WTC11 (cell line): ENCODE data around the gene TMEM175. TPM values are rescaled to one million over a fixed set of nuclear protein-coding genes. Genes with fewer than 3 reads are reported as not detected.

Source experiments
- ATAC-seq: fragments of 200-7000 bp; cut with Tn5 transposase; 2 replicates; pipeline ENCODE4 v1.10.0; 2021; ENCODE audit warnings: mild to moderate bottlenecking, moderate library complexity
- CTCF ChIA-PET: fragments of 300-600 bp; sonication (Branson Sonifier 250); formaldehyde crosslinking; loops from one replicate; lab custom pipeline; 2021; ENCODE audit warnings: antibody characterized with exemption; lab: Charles Lee
- POLR2A ChIA-PET: fragments of 350-600 bp; sonication (Branson Sonifier 250); formaldehyde crosslinking; loops from one replicate; lab custom pipeline; 2021; ENCODE audit warnings: antibody characterized with exemption; lab: Charles Lee
- DNase-seq: peaks from one replicate; pipeline ENCODE4 v3.0.0; 2021; ENCODE audit warnings: low spot score
- H3K27ac Mint-ChIP-seq: 2 replicates; pipeline ENCODE4 v1.8.0; 2021; ENCODE audit warnings: mixed read lengths
- H3K27me3 Mint-ChIP-seq: 2 replicates; pipeline ENCODE4 v1.8.0; 2021; ENCODE audit warnings: low read depth, mild to moderate bottlenecking, moderate library complexity, mixed read lengths
- H3K36me3 Mint-ChIP-seq: 2 replicates; pipeline ENCODE4 v1.8.0; 2021; ENCODE audit warnings: mixed read lengths
- H3K4me1 Mint-ChIP-seq: 2 replicates; pipeline ENCODE4 v1.8.0; 2022; ENCODE audit warnings: mixed read lengths
- H3K4me3 Mint-ChIP-seq: 2 replicates; pipeline ENCODE4 v1.8.0; 2021; ENCODE audit warnings: mild to moderate bottlenecking, moderate library complexity, mixed read lengths
- H3K9me3 Mint-ChIP-seq: 2 replicates; pipeline ENCODE4 v1.8.0; 2021; ENCODE audit warnings: mixed read lengths
- ATF2 ChIP-seq: sonication (generic); formaldehyde crosslinking; IDR thresholded peaks from 2 replicates; pipeline ENCODE4 v1.8.1; 2022; ENCODE audit warnings: low read depth, missing genetic modification reagents, borderline replicate concordance
- ELF4 ChIP-seq: sonication (generic); formaldehyde crosslinking; IDR thresholded peaks from 2 replicates; pipeline ENCODE4 v1.8.1; 2022; ENCODE audit warnings: low read depth, mild to moderate bottlenecking, moderate library complexity, missing genetic modification reagents
- ETV6 ChIP-seq: sonication (generic); formaldehyde crosslinking; IDR thresholded peaks from 2 replicates; pipeline ENCODE4 v1.8.1; 2022; ENCODE audit warnings: mild to moderate bottlenecking, missing genetic modification reagents
- FOXK1 ChIP-seq: sonication (generic); formaldehyde crosslinking; IDR thresholded peaks from 2 replicates; pipeline ENCODE4 v1.8.0; 2022; ENCODE audit warnings: mild to moderate bottlenecking, moderate library complexity, missing genetic modification reagents
- FOXP1 ChIP-seq: sonication (generic); formaldehyde crosslinking; IDR thresholded peaks from 2 replicates; pipeline ENCODE4 v1.8.0; 2022; ENCODE audit warnings: missing genetic modification reagents, mild to moderate bottlenecking, moderate library complexity, borderline replicate concordance
- IRF1 ChIP-seq: sonication (generic); formaldehyde crosslinking; IDR thresholded peaks from 2 replicates; pipeline ENCODE4 v1.8.0; 2023; ENCODE audit warnings: missing genetic modification reagents
- KAT7 ChIP-seq: sonication (generic); formaldehyde crosslinking; IDR thresholded peaks from 2 replicates; pipeline ENCODE4 v1.8.1; 2023; ENCODE audit warnings: missing genetic modification reagents, mild to moderate bottlenecking, borderline replicate concordance
- OVOL2 ChIP-seq: fragments of 250-450 bp; sonication (Bioruptor Pico); IDR thresholded peaks from 2 replicates; pipeline ENCODE4 v1.9.0; 2021; ENCODE audit warnings: mild to moderate bottlenecking, borderline replicate concordance
- SOX15 ChIP-seq: fragments of 250-450 bp; sonication (Bioruptor Pico); IDR thresholded peaks from 2 replicates; pipeline ENCODE4 v1.9.0; 2021; ENCODE audit warnings: mild to moderate bottlenecking
- SP1 ChIP-seq: sonication (generic); formaldehyde crosslinking; conservative IDR thresholded peaks from 2 replicates; pipeline ENCODE4 v1.8.1; 2022; ENCODE audit warnings: missing genetic modification reagents
- ZBTB21 ChIP-seq: sonication (generic); formaldehyde crosslinking; IDR thresholded peaks from 2 replicates; pipeline ENCODE4 v1.8.1; 2023; ENCODE audit warnings: mild to moderate bottlenecking, missing genetic modification reagents, borderline replicate concordance
- ZNF396 ChIP-seq: fragments of 250-450 bp; sonication (Bioruptor Pico); IDR thresholded peaks from 2 replicates; pipeline ENCODE4 v1.8.0; 2021; ENCODE audit warnings: mild to moderate bottlenecking, moderate library complexity, borderline replicate concordance
- ZNF512 ChIP-seq: sonication (generic); formaldehyde crosslinking; IDR thresholded peaks from 2 replicates; pipeline ENCODE4 v1.8.1; 2022; ENCODE audit warnings: missing genetic modification reagents, borderline replicate concordance
- total RNA-seq: library from RNA; stranded (reverse); gene quantifications from 3 replicates; pipeline ENCODE4 v1.2.3, GENCODE V29; 2021
- TF ChIP-seq, protein P1 (sequence below): sonication (generic); formaldehyde crosslinking; IDR thresholded peaks from 2 replicates; pipeline ENCODE4 v1.8.0; 2022; ENCODE audit warnings: missing genetic modification reagents

The TMEM175 gene
- total RNA-seq, 1 experiment from 2014 or later: 9.2 TPM

- POLR2A ChIA-PET: no interaction called here
- H3K27me3 Mint-ChIP-seq: no peaks in the 10 kb centered on the region
- no peak overlapping the region for H3K4me3 Mint-ChIP-seq
- H3K36me3 Mint-ChIP-seq: peaks cover 4% of the 10 kb centered on the region
- H3K9me3 Mint-ChIP-seq: no peaks in the 10 kb centered on the region
- ATAC-seq: no peak
- TF ChIP-seq ZBTB21 (no peak), SOX15 (no peak), IRF1 (no peak), ZNF512 (no peak), ZNF396 (CRISPR knock-in tag) (no peak), FOXK1 (CRISPR knock-in tag) (no peak)
- TF ChIP-seq, all 79 proteins: peak for 0
- CTCF ChIA-PET: no interaction called here
- Mint-ChIP-seq H3K4me1 (no peaks in the 10 kb centered on the region), H3K27ac (no peak overlapping the region)
- no peak for DNase-seq
Measured at GRCh38 chr4:895596-895995, 36.7 kb upstream of the TMEM175 start.

DNA sequence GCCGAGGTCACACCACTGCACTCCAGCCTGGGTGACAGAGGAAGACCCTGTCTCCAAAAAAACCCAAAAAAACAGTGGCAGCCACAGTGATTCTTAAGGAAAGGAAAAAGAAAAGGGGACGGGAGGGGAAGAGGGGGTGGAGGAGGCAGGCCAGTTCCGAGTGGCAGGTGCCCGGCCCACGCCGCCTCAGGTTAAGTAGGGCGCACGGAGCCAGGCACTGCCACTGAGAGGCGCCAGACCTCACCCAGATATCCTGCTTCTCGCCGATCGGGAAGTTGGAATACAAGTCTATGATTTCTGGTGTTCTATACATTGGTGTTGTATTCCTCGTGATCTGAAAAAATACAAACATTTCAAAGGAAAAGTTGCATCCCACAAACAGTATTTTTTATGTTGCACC, 36.0 kb upstream of the TMEM175 start:
- Mint-ChIP-seq H3K4me1 (no peaks in the 10 kb centered on the region), H3K27me3 (no peaks in the 10 kb centered on the region), H3K4me3 (no peak overlapping the region), H3K27ac (0 out of 2 replicates have a peak overlapping the region, but pooled peaks have one; percentile 34), H3K36me3 (peaks cover 4% of the 10 kb centered on the region), H3K9me3 (no peaks in the 10 kb centered on the region)
- ChIA-PET CTCF (interaction anchor here (0.6 kb wide), 1 partner anchor 30 kb away, joined by 3 read pairs; no protein-coding TSS in a partner anchor), POLR2A (no interaction called here)
- TF ChIP-seq ELF4 (CRISPR knock-in tag) (no peak), FOXP1 (CRISPR knock-in tag) (no peak), OVOL2 (CRISPR knock-in tag) (no peak), FOXK1 (CRISPR knock-in tag) (no peak)
- peak; percentile 43; the same call in 1 of the 2 replicates for ATAC-seq
- DNase-seq: peak; percentile 37

GRCh38 chr4:896630-897029, 35.6 kb upstream of the TMEM175 start:
- no peak for DNase-seq
- Mint-ChIP-seq H3K27ac (peak overlapping the region; percentile 34), H3K9me3 (no peaks in the 10 kb centered on the region), H3K36me3 (peaks cover 4% of the 10 kb centered on the region), H3K27me3 (no peaks in the 10 kb centered on the region), H3K4me1 (no peaks in the 10 kb centered on the region), H3K4me3 (no peak overlapping the region)
- TF ChIP-seq SP1 (no peak), ETV6 (CRISPR knock-in tag) (no peak), KAT7 (CRISPR knock-in tag) (no peak), ATF2 (no peak)
- TF ChIP-seq, protein P1, sequence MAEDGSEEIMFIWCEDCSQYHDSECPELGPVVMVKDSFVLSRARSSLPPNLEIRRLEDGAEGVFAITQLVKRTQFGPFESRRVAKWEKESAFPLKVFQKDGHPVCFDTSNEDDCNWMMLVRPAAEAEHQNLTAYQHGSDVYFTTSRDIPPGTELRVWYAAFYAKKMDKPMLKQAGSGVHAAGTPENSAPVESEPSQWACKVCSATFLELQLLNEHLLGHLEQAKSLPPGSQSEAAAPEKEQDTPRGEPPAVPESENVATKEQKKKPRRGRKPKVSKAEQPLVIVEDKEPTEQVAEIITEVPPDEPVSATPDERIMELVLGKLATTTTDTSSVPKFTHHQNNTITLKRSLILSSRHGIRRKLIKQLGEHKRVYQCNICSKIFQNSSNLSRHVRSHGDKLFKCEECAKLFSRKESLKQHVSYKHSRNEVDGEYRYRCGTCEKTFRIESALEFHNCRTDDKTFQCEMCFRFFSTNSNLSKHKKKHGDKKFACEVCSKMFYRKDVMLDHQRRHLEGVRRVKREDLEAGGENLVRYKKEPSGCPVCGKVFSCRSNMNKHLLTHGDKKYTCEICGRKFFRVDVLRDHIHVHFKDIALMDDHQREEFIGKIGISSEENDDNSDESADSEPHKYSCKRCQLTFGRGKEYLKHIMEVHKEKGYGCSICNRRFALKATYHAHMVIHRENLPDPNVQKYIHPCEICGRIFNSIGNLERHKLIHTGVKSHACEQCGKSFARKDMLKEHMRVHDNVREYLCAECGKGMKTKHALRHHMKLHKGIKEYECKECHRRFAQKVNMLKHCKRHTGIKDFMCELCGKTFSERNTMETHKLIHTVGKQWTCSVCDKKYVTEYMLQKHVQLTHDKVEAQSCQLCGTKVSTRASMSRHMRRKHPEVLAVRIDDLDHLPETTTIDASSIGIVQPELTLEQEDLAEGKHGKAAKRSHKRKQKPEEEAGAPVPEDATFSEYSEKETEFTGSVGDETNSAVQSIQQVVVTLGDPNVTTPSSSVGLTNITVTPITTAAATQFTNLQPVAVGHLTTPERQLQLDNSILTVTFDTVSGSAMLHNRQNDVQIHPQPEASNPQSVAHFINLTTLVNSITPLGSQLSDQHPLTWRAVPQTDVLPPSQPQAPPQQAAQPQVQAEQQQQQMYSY (CRISPR knock-in tag): no peak
- ChIA-PET CTCF (interaction anchor here (0.6 kb wide), 1 partner anchor 30 kb away, joined by 3 read pairs; no protein-coding TSS in a partner anchor), POLR2A (no interaction called here)
- ATAC-seq: no peak
